Measurements from ENCODE around the gene SMG9.

Gene SMG9

DNA sequence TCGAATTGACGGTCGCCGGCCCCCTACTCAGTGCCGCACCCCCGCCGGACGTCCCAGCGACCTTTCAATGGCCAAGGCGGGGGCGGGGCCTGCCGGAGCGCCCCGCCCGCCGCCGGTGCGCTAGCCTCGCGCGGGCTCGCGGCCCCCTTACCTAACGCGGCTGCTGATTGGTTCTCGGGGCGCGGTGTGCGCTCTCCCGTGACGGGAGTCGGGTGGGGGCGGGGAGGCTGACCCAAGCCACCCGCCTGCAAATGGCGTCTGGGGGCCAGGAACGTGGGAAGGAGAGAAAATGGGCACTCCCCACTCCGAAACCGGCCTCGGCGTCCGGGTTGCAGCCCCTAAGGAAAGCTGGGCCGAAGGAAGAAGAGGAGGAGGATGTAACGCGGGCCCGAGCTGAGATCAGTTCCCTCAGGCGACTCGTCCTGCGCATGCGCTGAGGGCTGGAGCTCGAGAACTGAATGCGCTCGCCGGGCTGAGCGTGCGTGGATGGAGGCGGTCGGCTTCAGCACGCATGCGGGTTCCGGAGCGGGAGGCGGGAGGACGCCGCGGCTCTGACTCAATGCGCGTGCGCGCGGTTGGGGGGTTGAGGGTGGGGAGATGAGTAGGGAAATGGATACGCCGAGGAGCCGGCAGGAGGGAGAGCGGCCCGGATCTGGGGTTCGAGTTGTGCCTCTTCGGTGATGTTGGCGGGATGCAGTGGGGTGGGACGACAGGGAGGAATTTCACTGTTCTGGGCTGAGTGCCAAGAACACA lies at the start of gene SMG9:
Gene SMG9, minus strand, starts transcription at position 460 of the 753 bp plus-strand sequence. CDS start 4,221 bp downstream, outside the sequence.
- Mint-ChIP-seq H3K9me3 (no peaks in the 10 kb centered on the region), H3K27ac (peak within 1 kb of the TSS; percentile 100), H3K36me3 (peaks cover 34 to 51% of the 10 kb centered on the region in 2 donors), H3K27me3 (no peaks in the 10 kb centered on the region), H3K4me1 (peaks cover 50 to 85% of the 10 kb centered on the region in 2 donors), H3K4me3 (peak within 1 kb of the TSS; percentile 97 to 99)
- ATAC-seq (replicated peaks) (peak; percentile 73 to 82), DNase-seq (peak; percentile 97)

DNA sequence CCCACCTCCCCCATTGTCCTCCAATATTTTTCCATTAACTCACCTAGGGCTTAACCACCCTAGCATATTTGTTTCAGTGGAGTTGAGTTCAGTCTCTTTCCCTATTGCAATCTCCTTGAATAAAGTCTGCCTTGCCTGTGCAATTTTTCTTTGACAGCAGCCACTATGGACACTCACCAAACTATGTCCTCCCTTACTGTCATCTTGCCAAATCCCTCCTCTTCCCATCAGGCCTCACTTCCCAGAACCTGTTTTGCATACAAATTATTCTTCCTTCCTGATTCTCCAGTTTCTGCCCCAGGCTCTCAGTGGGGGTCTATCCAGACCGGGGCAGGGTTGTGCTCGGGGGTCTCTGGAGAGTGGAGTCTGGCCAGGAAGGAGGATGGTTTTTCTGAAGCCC lies 49.7 kb upstream of the SMG9 start:
- Mint-ChIP-seq H3K27ac (no peak overlapping the region), H3K4me1 (no peaks in the 10 kb centered on the region), H3K9me3 (no peaks in the 10 kb centered on the region), H3K4me3 (no peak overlapping the region), H3K36me3 (no peaks in the 10 kb centered on the region), H3K27me3 (peaks cover 27 to 39% of the 10 kb centered on the region in 2 donors)
- ATAC-seq (replicated peaks), result no peak
- DNase-seq, result no peak

GRCh38 chr19:43802216-43802951 lies 47.6 kb upstream of the SMG9 start, which contains the start of gene LYPD5:
TSS of gene LYPD5 (minus strand) at chr19:43802447. CDS start at chr19:43802380, 67 bp downstream.
- ATAC-seq (replicated peaks) (no peak), DNase-seq (no peak)
- Mint-ChIP-seq H3K27ac (no peak within 1 kb of the TSS), H3K36me3 (no peaks in the 10 kb centered on the region), H3K4me1 (peaks cover 11 to 15% of the 10 kb centered on the region in 2 donors), H3K27me3 (peaks cover 45 to 51% of the 10 kb centered on the region in 2 donors), H3K9me3 (no peaks in the 10 kb centered on the region), H3K4me3 (no peak within 1 kb of the TSS)

GRCh38 chr19:43799502-43800142 lies 44.9 kb upstream of the SMG9 start:
- H3K4me1 Mint-ChIP-seq, result peaks cover 14 to 15% of the 10 kb centered on the region in 2 donors
- H3K36me3 Mint-ChIP-seq, result peaks cover 3 to 4% of the 10 kb centered on the region in 2 donors
- no peak for ATAC-seq (replicated peaks)
- H3K9me3 Mint-ChIP-seq, result peaks cover 6 to 9% of the 10 kb centered on the region in 2 donors
- H3K27me3 Mint-ChIP-seq, result peaks cover 50 to 54% of the 10 kb centered on the region in 2 donors
- peak overlapping the region; percentile 86 to 93 for H3K4me3 Mint-ChIP-seq
- DNase-seq, result no peak
- peak overlapping the region; percentile 33 for H3K27ac Mint-ChIP-seq

DNA sequence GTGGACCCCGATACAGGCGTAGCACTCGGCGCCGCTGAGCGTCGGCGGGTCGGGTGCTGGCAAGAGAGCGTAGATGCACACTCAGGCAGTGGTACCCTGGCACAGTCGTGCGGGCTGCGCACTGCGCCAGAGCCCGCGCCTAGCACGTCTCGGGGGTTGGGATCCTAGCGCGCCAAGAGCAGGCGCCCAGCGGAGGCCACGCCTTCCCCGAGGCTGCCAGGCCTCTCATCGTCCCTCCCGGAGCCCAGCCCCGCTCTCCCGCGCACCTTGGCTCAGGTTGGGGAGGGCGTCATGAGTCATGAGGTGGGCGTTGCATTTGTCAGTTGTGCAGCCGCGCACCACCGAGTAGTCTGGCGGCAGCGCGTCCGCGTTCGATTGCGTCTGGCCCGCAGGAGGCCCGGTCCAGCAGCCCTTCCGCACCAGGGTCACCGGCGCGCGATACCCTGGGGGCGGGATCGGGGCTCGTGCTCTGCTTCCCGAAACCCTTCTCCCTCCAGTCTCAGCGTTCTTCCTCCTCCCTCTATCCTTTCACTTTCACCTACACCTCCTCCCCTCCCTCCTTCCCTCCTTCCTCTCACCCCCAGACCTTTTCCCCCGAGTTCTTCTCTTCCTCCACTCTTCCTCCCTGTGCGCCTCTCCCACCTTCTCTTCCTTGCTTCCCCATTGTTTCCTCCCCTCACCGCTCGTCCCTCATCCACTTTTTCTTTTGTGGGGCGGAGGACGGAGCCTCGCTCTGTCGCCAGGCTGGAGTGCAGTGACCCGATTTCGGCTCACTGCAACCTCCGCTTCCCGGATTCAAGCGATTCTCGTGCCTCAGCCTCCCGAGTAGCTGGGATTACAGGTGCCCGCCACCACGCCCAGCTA lies 44.0 kb upstream of the SMG9 start:
- Mint-ChIP-seq H3K4me3 (peak overlapping the region; percentile 86 to 93), H3K4me1 (peaks cover 14 to 15% of the 10 kb centered on the region in 2 donors), H3K9me3 (peaks cover 6 to 9% of the 10 kb centered on the region in 2 donors), H3K27ac (peak overlapping the region; percentile 86), H3K27me3 (peaks cover 47 to 52% of the 10 kb centered on the region in 2 donors), H3K36me3 (peaks cover 3 to 4% of the 10 kb centered on the region in 2 donors)
- DNase-seq, result no peak
- ATAC-seq (replicated peaks), result peak; percentile 83 to 84

DNA sequence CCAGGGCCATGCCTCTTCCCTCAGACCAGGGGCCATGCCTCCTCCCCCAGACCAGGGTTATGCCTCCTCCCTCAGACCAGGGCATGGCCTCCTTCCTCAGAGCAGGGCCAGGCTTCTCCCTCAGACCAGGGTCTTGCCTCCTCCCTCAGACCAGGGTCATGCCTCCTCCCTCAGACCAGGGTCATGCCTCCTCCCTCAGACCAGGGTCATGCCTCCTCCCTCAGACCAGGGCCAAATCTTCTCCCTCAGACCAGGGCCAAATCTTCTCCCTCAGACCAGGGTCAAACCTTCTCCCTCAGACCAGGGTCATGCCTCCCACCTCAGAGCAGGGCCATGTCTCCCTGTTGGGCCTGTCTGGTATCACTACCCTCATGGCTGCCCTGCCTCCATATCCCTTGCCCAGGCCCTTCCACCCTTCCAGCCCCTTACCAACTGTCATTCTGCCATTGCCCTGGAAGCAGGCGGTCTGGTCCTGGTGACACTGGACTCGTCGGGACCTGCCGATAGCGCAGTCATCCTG lies 43.3 kb upstream of the SMG9 start:
- DNase-seq (no peak), ATAC-seq (replicated peaks) (peak; percentile 19 to 22)
- Mint-ChIP-seq H3K27me3 (peaks cover 53 to 59% of the 10 kb centered on the region in 2 donors), H3K27ac (peak overlapping the region; percentile 34), H3K4me3 (peak overlapping the region; percentile 86 to 93), H3K4me1 (peaks cover 14 to 15% of the 10 kb centered on the region in 2 donors), H3K9me3 (peaks cover 6 to 9% of the 10 kb centered on the region in 2 donors), H3K36me3 (peaks cover 3 to 4% of the 10 kb centered on the region in 2 donors)

GRCh38 chr19:43797556-43797955 lies 42.8 kb upstream of the SMG9 start:
- Mint-ChIP-seq H3K9me3 (peaks cover 6 to 9% of the 10 kb centered on the region in 2 donors), H3K4me3 (peak overlapping the region in 1 of 2 donors; percentile 65), H3K4me1 (peaks cover 14 to 15% of the 10 kb centered on the region in 2 donors), H3K27me3 (peaks cover 48 to 59% of the 10 kb centered on the region in 2 donors), H3K36me3 (peaks cover 3 to 4% of the 10 kb centered on the region in 2 donors), H3K27ac (no peak overlapping the region)
- DNase-seq (no peak), ATAC-seq (replicated peaks) (no peak)

DNA sequence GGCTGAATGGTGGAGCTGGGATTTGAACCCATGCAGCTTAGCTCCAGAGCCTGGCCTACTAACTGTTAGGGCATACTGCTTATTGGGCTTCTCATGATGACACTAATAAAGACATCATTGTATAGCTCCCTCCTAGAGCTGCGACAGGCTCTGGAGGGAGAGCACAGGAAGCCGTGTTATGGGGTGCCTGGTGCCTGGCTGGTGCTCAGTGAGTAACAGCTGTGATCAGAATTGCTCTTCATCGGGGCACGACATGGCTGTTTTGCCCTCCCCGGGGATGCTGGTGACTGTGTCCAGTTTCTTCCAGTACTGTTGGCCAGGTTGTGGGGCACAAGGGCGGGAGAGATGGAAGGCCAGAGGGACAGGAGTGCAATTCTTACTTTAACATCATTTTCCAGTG lies 42.4 kb upstream of the SMG9 start:
- peaks cover 3 to 4% of the 10 kb centered on the region in 2 donors for H3K36me3 Mint-ChIP-seq
- DNase-seq, result no peak
- H3K27ac Mint-ChIP-seq, result no peak overlapping the region
- H3K27me3 Mint-ChIP-seq, result peaks cover 47 to 59% of the 10 kb centered on the region in 2 donors
- no peak for ATAC-seq (replicated peaks)
- peaks cover 14 to 15% of the 10 kb centered on the region in 2 donors for H3K4me1 Mint-ChIP-seq
- peak overlapping the region; percentile 54 to 65 for H3K4me3 Mint-ChIP-seq
- H3K9me3 Mint-ChIP-seq, result peaks cover 6 to 9% of the 10 kb centered on the region in 2 donors

DNA sequence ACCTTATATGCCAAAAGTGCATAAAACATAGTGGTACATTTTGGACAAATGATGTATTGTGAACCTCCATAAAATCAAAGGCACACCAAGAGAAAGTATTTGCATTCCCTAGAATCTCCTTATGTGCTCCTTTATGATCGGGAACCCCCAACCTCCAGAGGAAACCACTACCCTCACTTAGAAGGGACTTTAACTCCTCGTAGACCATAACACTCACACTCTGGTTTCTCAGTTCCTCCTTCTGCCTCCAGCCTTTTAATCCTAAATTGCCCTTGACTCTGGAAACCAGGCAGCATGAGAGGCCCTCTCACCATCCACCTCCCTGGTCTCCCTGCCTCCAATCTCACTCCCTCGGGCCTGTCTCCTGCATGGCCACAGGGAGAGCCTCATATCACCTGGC lies 35.8 kb upstream of the SMG9 start:
- Mint-ChIP-seq H3K4me1 (peaks cover 6 to 7% of the 10 kb centered on the region in 2 donors), H3K4me3 (no peak overlapping the region), H3K27ac (no peak overlapping the region), H3K36me3 (no peaks in the 10 kb centered on the region), H3K9me3 (no peaks in the 10 kb centered on the region), H3K27me3 (peaks cover 20% of the 10 kb centered on the region in 2 donors)
- ATAC-seq (replicated peaks), result peak; percentile 60 to 87
- no peak for DNase-seq

- Mint-ChIP-seq H3K4me3 (no peak overlapping the region), H3K27ac (no peak overlapping the region), H3K9me3 (no peaks in the 10 kb centered on the region), H3K27me3 (peaks cover 16 to 18% of the 10 kb centered on the region in 2 donors), H3K36me3 (no peaks in the 10 kb centered on the region), H3K4me1 (peaks cover 17 to 20% of the 10 kb centered on the region in 2 donors)
- no peak for ATAC-seq (replicated peaks)
- no peak for DNase-seq
Measured at GRCh38 chr19:43789029-43789428, 34.3 kb upstream of the SMG9 start.

GRCh38 chr19:43786665-43787064 lies 31.9 kb upstream of the SMG9 start:
- Mint-ChIP-seq H3K36me3 (peaks cover 0 to 5% of the 10 kb centered on the region in 2 donors), H3K27ac (no peak overlapping the region), H3K4me3 (no peak overlapping the region), H3K9me3 (peaks cover 0 to 4% of the 10 kb centered on the region in 2 donors), H3K27me3 (peaks cover 12 to 13% of the 10 kb centered on the region in 2 donors), H3K4me1 (peaks cover 33 to 42% of the 10 kb centered on the region in 2 donors)
- DNase-seq (no peak), ATAC-seq (replicated peaks) (no peak)

DNA sequence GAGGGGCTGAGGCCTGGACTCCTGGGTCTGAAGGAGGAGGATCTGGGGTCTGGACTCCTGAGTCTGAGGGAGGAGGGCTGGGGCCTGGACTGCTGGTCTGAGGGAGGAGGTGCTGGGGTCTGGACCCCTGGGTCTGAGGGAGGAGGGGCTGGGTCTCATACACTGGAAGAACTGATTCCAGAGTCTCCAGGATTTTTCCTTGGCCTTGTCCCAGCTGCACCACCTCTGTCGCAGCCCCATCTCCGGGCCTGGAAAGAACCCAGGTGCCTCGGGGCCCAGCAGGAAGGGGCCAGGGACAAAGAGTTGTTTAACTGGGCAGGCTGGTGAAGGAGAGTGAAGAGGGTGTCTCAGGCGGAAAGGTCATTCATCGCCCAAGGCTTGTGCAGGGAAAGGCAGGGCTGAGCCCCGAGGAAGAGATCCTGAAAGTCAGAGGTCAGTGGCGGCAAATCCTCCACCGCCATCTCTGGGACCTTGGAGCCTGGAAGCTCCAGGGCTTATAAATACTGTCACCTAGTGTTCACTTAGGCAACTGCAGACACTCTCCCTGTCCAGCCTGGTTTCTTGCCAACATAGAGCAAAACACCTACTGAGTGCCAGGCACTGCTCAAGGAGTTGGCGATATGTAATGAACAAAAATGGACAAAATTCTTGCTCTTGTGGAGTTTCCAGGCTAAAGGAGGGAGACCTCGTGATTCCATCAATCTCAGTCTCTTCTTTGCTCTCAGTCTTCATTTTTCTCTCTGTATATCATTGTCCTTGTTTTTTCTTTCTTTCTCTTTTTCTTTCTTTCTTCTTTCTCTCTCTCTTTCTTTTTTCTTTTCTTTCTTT lies 30.4 kb upstream of the SMG9 start:
- Mint-ChIP-seq H3K36me3 (peaks cover 1 to 9% of the 10 kb centered on the region in 2 donors), H3K4me3 (peak overlapping the region; percentile 46 to 65), H3K27ac (peak overlapping the region; percentile 72), H3K4me1 (peaks cover 35 to 47% of the 10 kb centered on the region in 2 donors), H3K27me3 (peaks cover 8 to 19% of the 10 kb centered on the region in 2 donors), H3K9me3 (peaks cover 0 to 4% of the 10 kb centered on the region in 2 donors)
- DNase-seq (peak; percentile 43), ATAC-seq (replicated peaks) (peak; percentile 38 to 43)

All from stimulated activated naive B cell treated with anti-CD40 and anti-IgM and Interleukin-4, amounts not matched to agents 10 μg/mL and 1 μg/mL and 100 μg/mL, for 72 hours (primary cell).